Measurements from ENCODE around the gene CHD6. TPM values are rescaled to one million over a fixed set of nuclear protein-coding genes. Genes with fewer than 3 reads are reported as not detected.

The CHD6 gene
- total and polyA plus RNA-seq, 7 donors = 2.4 to 40.2 (median 29.9) TPM

DNA sequence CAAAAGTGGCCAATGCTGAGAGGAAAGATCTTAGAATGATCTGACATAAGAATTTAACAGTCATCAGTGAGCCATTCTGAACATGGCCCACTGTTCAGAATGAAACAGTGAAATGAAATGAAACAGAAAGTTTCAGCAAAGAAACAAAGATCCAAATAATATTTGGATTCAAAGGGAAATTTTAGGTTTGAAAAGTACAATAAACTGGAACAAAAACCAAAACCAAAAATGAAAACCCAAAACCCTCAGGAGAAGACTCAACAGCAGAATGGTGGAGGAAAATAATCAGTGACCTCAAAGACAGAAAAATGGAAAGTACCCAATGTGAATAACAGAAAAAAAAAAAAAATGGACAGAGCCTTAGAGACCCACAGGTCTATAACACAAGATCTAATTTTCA is 185.4 kb downstream of the CHD6 start:
- H3K36me3 ChIP-seq = peaks cover 0 to 63% (median 13%) of the 10 kb centered on the region in 4 donors
- intact Hi-C loops (cut with DNase I) = no loop called here
- no peak overlapping the region for H3K4me3 ChIP-seq
- no peak overlapping the region for H3K27ac ChIP-seq
- no peaks in the 10 kb centered on the region for H3K9me3 ChIP-seq
- DNase-seq = no peak
- H3K4me1 ChIP-seq = no peaks in the 10 kb centered on the region
- H3K27me3 ChIP-seq = no peaks in the 10 kb centered on the region
- TF ChIP-seq POLR2AphosphoS5 (IDR thresholded peaks at IDR 0.05) = no peak
- no peak for TF ChIP-seq POLR2A (IDR thresholded peaks at IDR 0.05)
- TF ChIP-seq, protein P1, sequence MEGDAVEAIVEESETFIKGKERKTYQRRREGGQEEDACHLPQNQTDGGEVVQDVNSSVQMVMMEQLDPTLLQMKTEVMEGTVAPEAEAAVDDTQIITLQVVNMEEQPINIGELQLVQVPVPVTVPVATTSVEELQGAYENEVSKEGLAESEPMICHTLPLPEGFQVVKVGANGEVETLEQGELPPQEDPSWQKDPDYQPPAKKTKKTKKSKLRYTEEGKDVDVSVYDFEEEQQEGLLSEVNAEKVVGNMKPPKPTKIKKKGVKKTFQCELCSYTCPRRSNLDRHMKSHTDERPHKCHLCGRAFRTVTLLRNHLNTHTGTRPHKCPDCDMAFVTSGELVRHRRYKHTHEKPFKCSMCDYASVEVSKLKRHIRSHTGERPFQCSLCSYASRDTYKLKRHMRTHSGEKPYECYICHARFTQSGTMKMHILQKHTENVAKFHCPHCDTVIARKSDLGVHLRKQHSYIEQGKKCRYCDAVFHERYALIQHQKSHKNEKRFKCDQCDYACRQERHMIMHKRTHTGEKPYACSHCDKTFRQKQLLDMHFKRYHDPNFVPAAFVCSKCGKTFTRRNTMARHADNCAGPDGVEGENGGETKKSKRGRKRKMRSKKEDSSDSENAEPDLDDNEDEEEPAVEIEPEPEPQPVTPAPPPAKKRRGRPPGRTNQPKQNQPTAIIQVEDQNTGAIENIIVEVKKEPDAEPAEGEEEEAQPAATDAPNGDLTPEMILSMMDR (IDR thresholded peaks at IDR 0.05) = no peak
- TF ChIP-seq EP300 (IDR thresholded peaks at IDR 0.05) = no peak

DNA sequence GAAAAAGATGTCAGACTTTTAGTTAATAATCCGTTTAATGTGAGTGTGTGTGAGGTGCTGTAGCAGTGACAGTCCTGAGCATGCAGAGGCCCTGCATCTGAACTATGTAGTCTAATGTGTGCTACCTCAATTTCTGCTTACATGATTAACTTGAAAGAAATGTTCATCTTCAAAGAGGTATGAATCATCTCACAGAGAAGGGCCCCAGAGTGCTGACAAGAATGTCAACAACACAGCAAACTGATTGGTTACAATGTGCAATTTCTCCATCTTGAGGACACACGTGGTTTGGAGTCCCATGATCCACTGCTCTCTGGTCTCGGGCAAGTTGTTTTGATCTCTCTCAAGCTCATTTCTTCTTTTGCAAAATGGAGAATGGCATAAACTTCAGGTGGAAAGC is 189.9 kb downstream of the CHD6 start:
- no peak for TF ChIP-seq POLR2AphosphoS5 (IDR thresholded peaks at IDR 0.05)
- no peak for TF ChIP-seq EP300 (IDR thresholded peaks at IDR 0.05)
- TF ChIP-seq POLR2A (IDR thresholded peaks at IDR 0.05) = no peak
- TF ChIP-seq, protein P1 (IDR thresholded peaks at IDR 0.05) = no peak
- Histone ChIP-seq H3K27me3 (no peaks in the 10 kb centered on the region), H3K36me3 (peaks cover 5 to 56% (median 16%) of the 10 kb centered on the region in 4 donors), H3K4me3 (no peak overlapping the region), H3K9me3 (no peaks in the 10 kb centered on the region), H3K4me1 (peaks cover 0 to 8% (median 3%) of the 10 kb centered on the region in 4 donors), H3K27ac (no peak overlapping the region)
- 56 to 74% methylated on average over 3 of the region's 3 CpGs for WGBS, 2 donors
- intact Hi-C loops (cut with DNase I) = no loop called here
- DNase-seq = no peak

DNA sequence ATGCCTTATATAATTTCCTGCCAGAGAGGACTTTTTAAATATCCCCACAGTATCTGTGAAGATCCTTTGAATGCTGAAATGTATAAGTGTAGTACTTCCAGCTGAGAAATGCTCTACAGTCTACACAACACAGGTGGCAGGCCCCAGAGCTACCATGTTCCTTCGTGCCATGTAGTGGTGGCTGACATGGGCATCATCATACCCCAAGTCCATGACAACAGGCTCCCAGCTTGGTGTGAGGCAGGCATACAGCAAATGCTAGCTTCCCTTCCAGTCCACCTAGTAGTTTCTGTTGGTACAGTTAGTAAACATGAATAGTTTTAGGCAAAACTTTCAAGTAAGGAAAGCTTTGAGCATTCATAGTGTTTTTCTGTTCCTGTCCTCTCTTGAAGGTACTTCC is 190.3 kb downstream of the CHD6 start:
- Histone ChIP-seq H3K9me3 (no peaks in the 10 kb centered on the region), H3K4me3 (no peak overlapping the region), H3K27me3 (no peaks in the 10 kb centered on the region), H3K36me3 (peaks cover 5 to 61% (median 21%) of the 10 kb centered on the region in 4 donors), H3K4me1 (peaks cover 0 to 8% (median 3%) of the 10 kb centered on the region in 4 donors), H3K27ac (no peak overlapping the region)
- 56 to 70% methylated on average over 1 of the region's 1 CpG for WGBS, 2 donors
- intact Hi-C loops (cut with DNase I) = no loop called here
- TF ChIP-seq EP300 (IDR thresholded peaks at IDR 0.05) (no peak), POLR2AphosphoS5 (IDR thresholded peaks at IDR 0.05) (no peak), POLR2A (IDR thresholded peaks at IDR 0.05) (no peak)
- TF ChIP-seq, protein P1 (IDR thresholded peaks at IDR 0.05) = no peak
- no peak for DNase-seq

DNA sequence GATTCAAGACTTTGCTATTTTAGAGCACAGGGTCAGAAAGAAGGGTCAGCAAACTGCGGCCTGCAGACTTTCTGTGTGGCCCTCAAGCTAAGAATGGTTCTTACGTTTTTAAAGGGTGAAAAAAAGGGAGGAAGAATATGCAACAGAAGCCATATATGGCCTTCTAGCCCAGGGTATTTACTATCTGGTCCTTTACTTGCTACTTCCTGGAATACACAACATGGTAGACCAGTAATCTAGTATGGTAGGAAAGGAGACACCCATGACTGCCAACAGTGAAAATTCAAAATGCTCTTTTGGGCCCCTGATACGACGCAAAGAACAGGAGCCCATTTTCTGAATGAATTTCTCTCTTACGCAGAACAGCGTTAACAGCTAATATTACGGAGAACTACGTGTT is 191.2 kb downstream of the CHD6 start:
- intact Hi-C loops (cut with DNase I) = no loop called here
- Histone ChIP-seq H3K4me1 (peaks cover 0 to 8% (median 3%) of the 10 kb centered on the region in 4 donors), H3K4me3 (no peak overlapping the region), H3K36me3 (peaks cover 5 to 70% (median 27%) of the 10 kb centered on the region in 4 donors), H3K27ac (peak overlapping the region in 2 of 4 donors; percentile 6 to 46), H3K27me3 (no peaks in the 10 kb centered on the region), H3K9me3 (no peaks in the 10 kb centered on the region)
- no peak for DNase-seq
- TF ChIP-seq EP300 (IDR thresholded peaks at IDR 0.05) (no peak), POLR2AphosphoS5 (IDR thresholded peaks at IDR 0.05) (no peak), POLR2A (IDR thresholded peaks at IDR 0.05) (no peak)
- TF ChIP-seq, protein P1 (IDR thresholded peaks at IDR 0.05) = no peak
- WGBS, 2 donors = 94% methylated on average over 8 of the region's 8 CpGs

Measured in sigmoid colon (tissue), 7 donors.